DND-41 (cell line): ENCODE results near the gene SPATA12.

Source experiments
- EZH2 ChIP-seq: IDR thresholded peaks from 3 replicates; pipeline ENCODE4 v1.6.1; 2012; ENCODE audit warnings: borderline replicate concordance, low read depth, mild to moderate bottlenecking, moderate library complexity, low read length, inconsistent platforms; ENCODE audit not compliant: severe bottlenecking
- TF ChIP-seq, protein P1 (sequence below): IDR thresholded peaks from 2 replicates; pipeline ENCODE4 v1.5.1; 2012; ENCODE audit warnings: borderline replicate concordance, low read length, moderate library complexity, mild to moderate bottlenecking; ENCODE audit not compliant: poor library complexity, severe bottlenecking; ENCODE audit errors: extremely low read depth

DNA sequence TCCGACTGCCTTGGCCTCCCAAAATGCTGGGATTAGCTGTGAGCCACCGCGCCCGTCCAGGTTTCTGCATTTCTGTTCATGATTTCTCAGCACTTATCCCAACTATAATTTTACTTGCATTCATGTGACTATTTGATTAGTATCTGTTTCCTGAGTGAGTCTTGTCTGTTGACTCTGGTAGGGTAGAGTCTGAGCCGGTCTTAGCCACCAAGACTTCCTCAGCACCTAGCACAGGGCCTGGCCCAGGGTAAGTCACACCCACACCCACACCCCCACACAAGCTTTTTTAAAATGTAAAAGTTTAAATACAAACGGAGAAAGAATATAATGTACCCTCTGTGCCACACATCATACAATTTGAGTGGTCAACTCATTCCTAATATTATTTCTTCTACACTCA is 3.1 kb upstream of the SPATA12 start:
- TF ChIP-seq, protein P1, sequence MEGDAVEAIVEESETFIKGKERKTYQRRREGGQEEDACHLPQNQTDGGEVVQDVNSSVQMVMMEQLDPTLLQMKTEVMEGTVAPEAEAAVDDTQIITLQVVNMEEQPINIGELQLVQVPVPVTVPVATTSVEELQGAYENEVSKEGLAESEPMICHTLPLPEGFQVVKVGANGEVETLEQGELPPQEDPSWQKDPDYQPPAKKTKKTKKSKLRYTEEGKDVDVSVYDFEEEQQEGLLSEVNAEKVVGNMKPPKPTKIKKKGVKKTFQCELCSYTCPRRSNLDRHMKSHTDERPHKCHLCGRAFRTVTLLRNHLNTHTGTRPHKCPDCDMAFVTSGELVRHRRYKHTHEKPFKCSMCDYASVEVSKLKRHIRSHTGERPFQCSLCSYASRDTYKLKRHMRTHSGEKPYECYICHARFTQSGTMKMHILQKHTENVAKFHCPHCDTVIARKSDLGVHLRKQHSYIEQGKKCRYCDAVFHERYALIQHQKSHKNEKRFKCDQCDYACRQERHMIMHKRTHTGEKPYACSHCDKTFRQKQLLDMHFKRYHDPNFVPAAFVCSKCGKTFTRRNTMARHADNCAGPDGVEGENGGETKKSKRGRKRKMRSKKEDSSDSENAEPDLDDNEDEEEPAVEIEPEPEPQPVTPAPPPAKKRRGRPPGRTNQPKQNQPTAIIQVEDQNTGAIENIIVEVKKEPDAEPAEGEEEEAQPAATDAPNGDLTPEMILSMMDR: no peak
- no peak for TF ChIP-seq EZH2
